ENCODE measurements around the gene SOX6. TPM values are rescaled to one million over a fixed set of nuclear protein-coding genes. Genes with fewer than 3 reads are reported as not detected.

SOX6 gene
- polyA plus RNA-seq, 1 of the 3 experiments (the other 2 are of a cell fraction): 0.03 TPM

DNA sequence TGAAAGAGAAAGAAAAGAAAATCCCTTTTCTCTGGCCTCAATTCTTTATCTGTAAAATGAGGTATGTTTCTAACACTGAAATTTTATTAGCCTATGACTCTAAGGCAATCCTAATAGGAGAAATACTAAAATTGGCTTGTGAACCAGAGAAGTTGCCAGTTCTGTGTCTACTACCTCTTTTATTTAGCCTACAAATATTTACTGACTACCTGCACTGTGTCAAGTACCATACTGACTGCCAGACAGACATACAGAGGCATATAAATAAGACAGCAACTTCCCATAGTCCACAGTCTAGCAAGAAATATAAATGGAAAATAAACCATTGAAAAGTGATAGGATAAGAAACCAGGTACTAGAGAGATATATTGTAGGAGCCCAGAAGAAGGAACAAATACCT lies 2.4 kb upstream of the SOX6 start:
- no peaks in the 10 kb centered on the region for H3K36me3 ChIP-seq (replicated peaks in 1 of 2; ENCODE audit: control insufficient read depth in 1 of 2, insufficient read depth in 2 of 2, low read length in 1 of 2)
- no peak for DNase-seq
- no peak overlapping the region for H3K27ac ChIP-seq (ENCODE audit: low read depth in 2 of 2, low read length in 1 of 2)
- no peak overlapping the region for H3K9ac ChIP-seq
- H3K4me2 ChIP-seq: no peak overlapping the region
- no peaks in the 10 kb centered on the region for H3K9me2 ChIP-seq
- CTCF ChIA-PET: no interaction called here
- no peak for TF ChIP-seq TEAD4 (IDR thresholded peaks at IDR 0.05; ENCODE audit: borderline replicate concordance, insufficient read depth)
- no peak for TF ChIP-seq MEF2A (IDR thresholded peaks at IDR 0.05; ENCODE audit: borderline replicate concordance, low read depth)
- TF ChIP-seq GATA2 (CRISPR knock-in tag; IDR thresholded peaks at IDR 0.05): no peak
- TF ChIP-seq, protein P1, sequence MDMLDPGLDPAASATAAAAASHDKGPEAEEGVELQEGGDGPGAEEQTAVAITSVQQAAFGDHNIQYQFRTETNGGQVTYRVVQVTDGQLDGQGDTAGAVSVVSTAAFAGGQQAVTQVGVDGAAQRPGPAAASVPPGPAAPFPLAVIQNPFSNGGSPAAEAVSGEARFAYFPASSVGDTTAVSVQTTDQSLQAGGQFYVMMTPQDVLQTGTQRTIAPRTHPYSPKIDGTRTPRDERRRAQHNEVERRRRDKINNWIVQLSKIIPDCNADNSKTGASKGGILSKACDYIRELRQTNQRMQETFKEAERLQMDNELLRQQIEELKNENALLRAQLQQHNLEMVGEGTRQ (IDR thresholded peaks at IDR 0.05; ENCODE audit: borderline replicate concordance, low read depth, low read length): no peak
- no peak for TF ChIP-seq SIN3A (IDR thresholded peaks at IDR 0.05; ENCODE audit: borderline replicate concordance, low read depth, low read length)
- no peak for TF ChIP-seq GABPA (IDR thresholded peaks at IDR 0.05; ENCODE audit: low read depth)
- TF ChIP-seq, protein P2, sequence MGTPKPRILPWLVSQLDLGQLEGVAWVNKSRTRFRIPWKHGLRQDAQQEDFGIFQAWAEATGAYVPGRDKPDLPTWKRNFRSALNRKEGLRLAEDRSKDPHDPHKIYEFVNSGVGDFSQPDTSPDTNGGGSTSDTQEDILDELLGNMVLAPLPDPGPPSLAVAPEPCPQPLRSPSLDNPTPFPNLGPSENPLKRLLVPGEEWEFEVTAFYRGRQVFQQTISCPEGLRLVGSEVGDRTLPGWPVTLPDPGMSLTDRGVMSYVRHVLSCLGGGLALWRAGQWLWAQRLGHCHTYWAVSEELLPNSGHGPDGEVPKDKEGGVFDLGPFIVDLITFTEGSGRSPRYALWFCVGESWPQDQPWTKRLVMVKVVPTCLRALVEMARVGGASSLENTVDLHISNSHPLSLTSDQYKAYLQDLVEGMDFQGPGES (IDR thresholded peaks at IDR 0.05; ENCODE audit: low read depth, low read length): no peak
- no peak for TF ChIP-seq FOXM1 (IDR thresholded peaks at IDR 0.05; ENCODE audit: low read depth)
- TF ChIP-seq RFX5 (IDR thresholded peaks at IDR 0.05; ENCODE audit: low read length): no peak
- TF ChIP-seq, protein P3, sequence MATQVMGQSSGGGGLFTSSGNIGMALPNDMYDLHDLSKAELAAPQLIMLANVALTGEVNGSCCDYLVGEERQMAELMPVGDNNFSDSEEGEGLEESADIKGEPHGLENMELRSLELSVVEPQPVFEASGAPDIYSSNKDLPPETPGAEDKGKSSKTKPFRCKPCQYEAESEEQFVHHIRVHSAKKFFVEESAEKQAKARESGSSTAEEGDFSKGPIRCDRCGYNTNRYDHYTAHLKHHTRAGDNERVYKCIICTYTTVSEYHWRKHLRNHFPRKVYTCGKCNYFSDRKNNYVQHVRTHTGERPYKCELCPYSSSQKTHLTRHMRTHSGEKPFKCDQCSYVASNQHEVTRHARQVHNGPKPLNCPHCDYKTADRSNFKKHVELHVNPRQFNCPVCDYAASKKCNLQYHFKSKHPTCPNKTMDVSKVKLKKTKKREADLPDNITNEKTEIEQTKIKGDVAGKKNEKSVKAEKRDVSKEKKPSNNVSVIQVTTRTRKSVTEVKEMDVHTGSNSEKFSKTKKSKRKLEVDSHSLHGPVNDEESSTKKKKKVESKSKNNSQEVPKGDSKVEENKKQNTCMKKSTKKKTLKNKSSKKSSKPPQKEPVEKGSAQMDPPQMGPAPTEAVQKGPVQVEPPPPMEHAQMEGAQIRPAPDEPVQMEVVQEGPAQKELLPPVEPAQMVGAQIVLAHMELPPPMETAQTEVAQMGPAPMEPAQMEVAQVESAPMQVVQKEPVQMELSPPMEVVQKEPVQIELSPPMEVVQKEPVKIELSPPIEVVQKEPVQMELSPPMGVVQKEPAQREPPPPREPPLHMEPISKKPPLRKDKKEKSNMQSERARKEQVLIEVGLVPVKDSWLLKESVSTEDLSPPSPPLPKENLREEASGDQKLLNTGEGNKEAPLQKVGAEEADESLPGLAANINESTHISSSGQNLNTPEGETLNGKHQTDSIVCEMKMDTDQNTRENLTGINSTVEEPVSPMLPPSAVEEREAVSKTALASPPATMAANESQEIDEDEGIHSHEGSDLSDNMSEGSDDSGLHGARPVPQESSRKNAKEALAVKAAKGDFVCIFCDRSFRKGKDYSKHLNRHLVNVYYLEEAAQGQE (IDR thresholded peaks at IDR 0.05; ENCODE audit: low read depth, low read length): no peak
- TF ChIP-seq NFIC (IDR thresholded peaks at IDR 0.05; ENCODE audit: borderline replicate concordance): no peak
- no peak for TF ChIP-seq RAD21 (IDR thresholded peaks at IDR 0.05; ENCODE audit: low read length)
- TF ChIP-seq USF1 (IDR thresholded peaks at IDR 0.05; ENCODE audit: borderline replicate concordance, low read depth): no peak
- TF ChIP-seq CHD2 (IDR thresholded peaks at IDR 0.05; ENCODE audit: low read length, partially characterized antibody): no peak
- TF ChIP-seq, protein P4, sequence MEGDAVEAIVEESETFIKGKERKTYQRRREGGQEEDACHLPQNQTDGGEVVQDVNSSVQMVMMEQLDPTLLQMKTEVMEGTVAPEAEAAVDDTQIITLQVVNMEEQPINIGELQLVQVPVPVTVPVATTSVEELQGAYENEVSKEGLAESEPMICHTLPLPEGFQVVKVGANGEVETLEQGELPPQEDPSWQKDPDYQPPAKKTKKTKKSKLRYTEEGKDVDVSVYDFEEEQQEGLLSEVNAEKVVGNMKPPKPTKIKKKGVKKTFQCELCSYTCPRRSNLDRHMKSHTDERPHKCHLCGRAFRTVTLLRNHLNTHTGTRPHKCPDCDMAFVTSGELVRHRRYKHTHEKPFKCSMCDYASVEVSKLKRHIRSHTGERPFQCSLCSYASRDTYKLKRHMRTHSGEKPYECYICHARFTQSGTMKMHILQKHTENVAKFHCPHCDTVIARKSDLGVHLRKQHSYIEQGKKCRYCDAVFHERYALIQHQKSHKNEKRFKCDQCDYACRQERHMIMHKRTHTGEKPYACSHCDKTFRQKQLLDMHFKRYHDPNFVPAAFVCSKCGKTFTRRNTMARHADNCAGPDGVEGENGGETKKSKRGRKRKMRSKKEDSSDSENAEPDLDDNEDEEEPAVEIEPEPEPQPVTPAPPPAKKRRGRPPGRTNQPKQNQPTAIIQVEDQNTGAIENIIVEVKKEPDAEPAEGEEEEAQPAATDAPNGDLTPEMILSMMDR (IDR thresholded peaks at IDR 0.05): no peak
- no peak for TF ChIP-seq MXI1 (IDR thresholded peaks at IDR 0.05; ENCODE audit: low read depth, low read length)
- TF ChIP-seq JUND (IDR thresholded peaks at IDR 0.05): no peak
- TF ChIP-seq SMC3 (IDR thresholded peaks at IDR 0.05; ENCODE audit: low read depth, low read length): no peak
- TF ChIP-seq, protein P5, sequence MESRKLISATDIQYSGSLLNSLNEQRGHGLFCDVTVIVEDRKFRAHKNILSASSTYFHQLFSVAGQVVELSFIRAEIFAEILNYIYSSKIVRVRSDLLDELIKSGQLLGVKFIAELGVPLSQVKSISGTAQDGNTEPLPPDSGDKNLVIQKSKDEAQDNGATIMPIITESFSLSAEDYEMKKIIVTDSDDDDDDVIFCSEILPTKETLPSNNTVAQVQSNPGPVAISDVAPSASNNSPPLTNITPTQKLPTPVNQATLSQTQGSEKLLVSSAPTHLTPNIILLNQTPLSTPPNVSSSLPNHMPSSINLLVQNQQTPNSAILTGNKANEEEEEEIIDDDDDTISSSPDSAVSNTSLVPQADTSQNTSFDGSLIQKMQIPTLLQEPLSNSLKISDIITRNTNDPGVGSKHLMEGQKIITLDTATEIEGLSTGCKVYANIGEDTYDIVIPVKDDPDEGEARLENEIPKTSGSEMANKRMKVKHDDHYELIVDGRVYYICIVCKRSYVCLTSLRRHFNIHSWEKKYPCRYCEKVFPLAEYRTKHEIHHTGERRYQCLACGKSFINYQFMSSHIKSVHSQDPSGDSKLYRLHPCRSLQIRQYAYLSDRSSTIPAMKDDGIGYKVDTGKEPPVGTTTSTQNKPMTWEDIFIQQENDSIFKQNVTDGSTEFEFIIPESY (IDR thresholded peaks at IDR 0.05; ENCODE audit: borderline replicate concordance, low read depth): no peak
- H4K20me1 ChIP-seq (ENCODE audit: insufficient read depth): no peaks in the 10 kb centered on the region
- H3K4me3 ChIP-seq (ENCODE audit: low read depth in 2 of 2, low read length in 1 of 2): no peak overlapping the region
- no peaks in the 10 kb centered on the region for H3K9me3 ChIP-seq
- H3K27me3 ChIP-seq (ENCODE audit: insufficient read depth): no peaks in the 10 kb centered on the region
- H3K4me1 ChIP-seq (ENCODE audit: control insufficient read depth in 1 of 2, insufficient read depth in 2 of 2, low read depth in 1 of 2, low read length in 1 of 2): no peaks in the 10 kb centered on the region
- POLR2A ChIA-PET: no interaction called here
- no peak overlapping the region for H2AFZ ChIP-seq (ENCODE audit: low read depth)
- H3K79me2 ChIP-seq (ENCODE audit: insufficient read depth): no peaks in the 10 kb centered on the region
- H3F3A ChIP-seq (replicated peaks; ENCODE audit: insufficient read depth): no peaks in the 10 kb centered on the region

Data from SK-N-SH (cell line).